ENCODE results near the gene TOGARAM1. TPM values are rescaled to one million over a fixed set of nuclear protein-coding genes. Genes with fewer than 3 reads are reported as not detected.

The TOGARAM1 gene
- total RNA-seq, 2 experiments from 2014 or later = 8.2 to 10.7 TPM

- DNase-seq = no peak
- H3K36me3 Mint-ChIP-seq = peaks cover 22% of the 10 kb centered on the region
- H3K27ac Mint-ChIP-seq = no peak overlapping the region
- CTCF ChIA-PET = no interaction called here
- peaks cover 19% of the 10 kb centered on the region for H3K4me1 Mint-ChIP-seq
- H3K4me3 Mint-ChIP-seq = no peak overlapping the region
- no peaks in the 10 kb centered on the region for H3K27me3 Mint-ChIP-seq
- no peaks in the 10 kb centered on the region for H3K9me3 Mint-ChIP-seq (ENCODE audit: low read depth)
- ATAC-seq = no peak
These were observed 9.4 kb upstream of the TOGARAM1 start for GRCh38 chr14:44952391-44953110.

- no peak for ATAC-seq
- CTCF ChIA-PET = interaction anchor here (1.0 kb wide), 1 partner anchor 11 kb away, joined by 3 read pairs; no protein-coding TSS in a partner anchor
- H3K9me3 Mint-ChIP-seq (ENCODE audit: low read depth) = no peaks in the 10 kb centered on the region
- H3K4me3 Mint-ChIP-seq = no peak overlapping the region
- no peak overlapping the region for H3K27ac Mint-ChIP-seq
- peaks cover 28% of the 10 kb centered on the region for H3K4me1 Mint-ChIP-seq
- H3K36me3 Mint-ChIP-seq = peaks cover 15% of the 10 kb centered on the region
- no peak for DNase-seq
- H3K27me3 Mint-ChIP-seq = no peaks in the 10 kb centered on the region
These were observed 7.2 kb upstream of the TOGARAM1 start for GRCh38 chr14:44954750-44955149.

GRCh38 chr14:44955528-44955927, 6.5 kb upstream of the TOGARAM1 start:
- no peak overlapping the region for H3K4me3 Mint-ChIP-seq
- CTCF ChIA-PET = interaction anchor here (1.0 to 1.1 kb wide), 2 partner anchors 12 to 20 kb away, joined by 3 read pairs; no protein-coding TSS in a partner anchor

GRCh38 chr14:44956866-44957265, 5.1 kb upstream of the TOGARAM1 start:
- Mint-ChIP-seq H3K27ac (no peak overlapping the region), H3K4me1 (peaks cover 36% of the 10 kb centered on the region), H3K36me3 (peaks cover 10% of the 10 kb centered on the region), H3K4me3 (no peak overlapping the region), H3K9me3 (ENCODE audit: low read depth) (no peaks in the 10 kb centered on the region), H3K27me3 (no peaks in the 10 kb centered on the region)
- ATAC-seq = no peak
- CTCF ChIA-PET = no interaction called here
- no peak for DNase-seq

More at GRCh38 chr14:44955528-44955927, 6.5 kb upstream of the TOGARAM1 start:
- Mint-ChIP-seq H3K27ac (no peak overlapping the region), H3K36me3 (peaks cover 14% of the 10 kb centered on the region), H3K4me1 (peaks cover 36% of the 10 kb centered on the region), H3K27me3 (no peaks in the 10 kb centered on the region), H3K9me3 (ENCODE audit: low read depth) (no peaks in the 10 kb centered on the region)
- DNase-seq (no peak), ATAC-seq (no peak)

GRCh38 chr14:44959538-44959937, 2.5 kb upstream of the TOGARAM1 start:
- peak overlapping the region; percentile 76 for H3K27ac Mint-ChIP-seq
- H3K27me3 Mint-ChIP-seq = no peaks in the 10 kb centered on the region
- H3K4me3 Mint-ChIP-seq = no peak overlapping the region
- peaks cover 7% of the 10 kb centered on the region for H3K36me3 Mint-ChIP-seq
- no peak for ATAC-seq
- DNase-seq = no peak
- peaks cover 43% of the 10 kb centered on the region for H3K4me1 Mint-ChIP-seq
- CTCF ChIA-PET = no interaction called here
- H3K9me3 Mint-ChIP-seq (ENCODE audit: low read depth) = no peaks in the 10 kb centered on the region

- H3K4me1 Mint-ChIP-seq = peaks cover 47% of the 10 kb centered on the region
- DNase-seq (no peak), ATAC-seq (no peak)
- peaks cover 7% of the 10 kb centered on the region for H3K36me3 Mint-ChIP-seq
- H3K4me3 Mint-ChIP-seq = no peak overlapping the region
- H3K9me3 Mint-ChIP-seq (ENCODE audit: low read depth) = no peaks in the 10 kb centered on the region
- peak overlapping the region; percentile 76 for H3K27ac Mint-ChIP-seq
- CTCF ChIA-PET = interaction anchor here (1.2 to 1.4 kb wide), 2 partner anchors 63 to 292 kb away, joined by 3 read pairs; a partner anchor contains a TSS
- no peaks in the 10 kb centered on the region for H3K27me3 Mint-ChIP-seq
These were observed 1.8 kb upstream of the TOGARAM1 start for GRCh38 chr14:44960146-44960545.

GRCh38 chr14:44960646-44961045, 1.3 kb upstream of the TOGARAM1 start:
- ATAC-seq (no peak), DNase-seq (no peak)
- Mint-ChIP-seq H3K27me3 (no peaks in the 10 kb centered on the region), H3K27ac (peak overlapping the region; percentile 76), H3K9me3 (ENCODE audit: low read depth) (no peaks in the 10 kb centered on the region), H3K4me3 (no peak overlapping the region), H3K4me1 (peaks cover 50% of the 10 kb centered on the region), H3K36me3 (peaks cover 9% of the 10 kb centered on the region)
- CTCF ChIA-PET = interaction anchor here (1.1 to 1.4 kb wide), 3 partner anchors 64 to 291 kb away, joined by 3 to 4 read pairs (median 3); a partner anchor contains a TSS

- peaks cover 48% of the 10 kb centered on the region for H3K4me1 Mint-ChIP-seq
- ATAC-seq = peak; percentile 32
- no peak overlapping the region for H3K27ac Mint-ChIP-seq
- H3K9me3 Mint-ChIP-seq (ENCODE audit: low read depth) = no peaks in the 10 kb centered on the region
- no peak overlapping the region for H3K4me3 Mint-ChIP-seq
- CTCF ChIA-PET = interaction anchor here (1.1 to 2.4 kb wide), 7 partner anchors 47 to 292 kb away, joined by 3 to 11 read pairs (median 4); partner anchors contain the start of genes FANCM and MIS18BP1
- DNase-seq = peak; percentile 81
- no peaks in the 10 kb centered on the region for H3K27me3 Mint-ChIP-seq
- H3K36me3 Mint-ChIP-seq = peaks cover 10% of the 10 kb centered on the region
These were observed 838 bp upstream of the TOGARAM1 start for GRCh38 chr14:44961151-44961553.

GRCh38 chr14:44962334-44963043, 499 bp downstream of the TOGARAM1 start:
- ATAC-seq (peak; percentile 45), DNase-seq (peak; percentile 61)
- Mint-ChIP-seq H3K27ac (no peak overlapping the region), H3K9me3 (ENCODE audit: low read depth) (no peaks in the 10 kb centered on the region), H3K4me3 (no peak overlapping the region), H3K27me3 (no peaks in the 10 kb centered on the region), H3K36me3 (peaks cover 17% of the 10 kb centered on the region), H3K4me1 (peaks cover 54% of the 10 kb centered on the region)
- CTCF ChIA-PET = interaction anchor here (1.0 to 2.4 kb wide), 6 partner anchors 17 to 306 kb away, joined by 3 to 11 read pairs (median 5); partner anchors contain the start of genes FANCM and MIS18BP1

GRCh38 chr14:44963044-44963528, 1.1 kb downstream of the TOGARAM1 start:
- H3K9me3 Mint-ChIP-seq (ENCODE audit: low read depth) = no peaks in the 10 kb centered on the region
- H3K36me3 Mint-ChIP-seq = peaks cover 20% of the 10 kb centered on the region
- DNase-seq = no peak
- no peaks in the 10 kb centered on the region for H3K27me3 Mint-ChIP-seq
- no peak for ATAC-seq
- CTCF ChIA-PET = interaction anchor here (1.9 to 2.4 kb wide), 2 partner anchors 172 to 290 kb away, joined by 6 to 11 read pairs; partner anchors contain the start of genes FANCM and MIS18BP1
- peaks cover 54% of the 10 kb centered on the region for H3K4me1 Mint-ChIP-seq
- no peak overlapping the region for H3K27ac Mint-ChIP-seq
- no peak overlapping the region for H3K4me3 Mint-ChIP-seq

- DNase-seq = no peak
- CTCF ChIA-PET = interaction anchor here (1.0 to 2.4 kb wide), 2 partner anchors 171 to 289 kb away, joined by 3 to 11 read pairs; partner anchors contain the start of genes FKBP3 and MIS18BP1
- Mint-ChIP-seq H3K27me3 (no peaks in the 10 kb centered on the region), H3K9me3 (ENCODE audit: low read depth) (peaks cover 2% of the 10 kb centered on the region), H3K36me3 (peaks cover 27% of the 10 kb centered on the region), H3K4me3 (no peak overlapping the region), H3K4me1 (peaks cover 55% of the 10 kb centered on the region), H3K27ac (peak overlapping the region; percentile 0)
- no peak for ATAC-seq
These were observed 1.9 kb downstream of the TOGARAM1 start for GRCh38 chr14:44963775-44964380.

GRCh38 chr14:44966601-44967336, 4.8 kb downstream of the TOGARAM1 start:
- DNase-seq = no peak
- Mint-ChIP-seq H3K27me3 (no peaks in the 10 kb centered on the region), H3K9me3 (ENCODE audit: low read depth) (peaks cover 6% of the 10 kb centered on the region), H3K27ac (peak overlapping the region; percentile 17), H3K4me1 (peaks cover 67% of the 10 kb centered on the region), H3K4me3 (peak overlapping the region; percentile 22), H3K36me3 (peaks cover 51% of the 10 kb centered on the region)
- CTCF ChIA-PET = interaction anchor here (1.1 kb wide), 1 partner anchor 9 kb away, joined by 4 read pairs; no protein-coding TSS in a partner anchor
- no peak for ATAC-seq

Data from activated CD8-positive, alpha-beta memory T cell treated with anti-CD3 and anti-CD28 coated beads, Interleukin-2, amount 10 ng/mL, durations not matched to agents 7 days and 5 days (primary cell).